ENCODE results near the gene MAOA.
A peak's percentile ranks its signal among the peaks of the same experiment; 100 is the strongest.
"Not testable (repeated sequence)": the region's sequence is repeated elsewhere in the genome, so short reads cannot be mapped to it uniquely, and the experiment has no call there.

Gene MAOA

GRCh38 chrX:43656005-43656494 lies at the start of gene MAOA:
TSS of gene MAOA (plus strand) at chrX:43656299. CDS start at chrX:43656342, 43 bp downstream.
- no peak for DNase-seq (ENCODE audit: low read depth)
- TF ChIP-seq CTCF (conservative IDR thresholded peaks at IDR 0.05; ENCODE audit: low read depth, low read length): no peak

GRCh38 chrX:43612400-43612799 lies 43.7 kb upstream of the MAOA start:
- no peak for DNase-seq (ENCODE audit: low read depth)
- TF ChIP-seq CTCF (conservative IDR thresholded peaks at IDR 0.05; ENCODE audit: low read depth, low read length): no peak
- H3K4me3 ChIP-seq (ENCODE audit: low read depth, low read length): no peak overlapping the region

More at GRCh38 chrX:43656005-43656494, at the start of gene MAOA:
- H3K4me3 ChIP-seq (ENCODE audit: low read depth, low read length): peak within 1 kb of the TSS; percentile 74

GRCh38 chrX:43615660-43616059 lies 40.4 kb upstream of the MAOA start:
- DNase-seq (ENCODE audit: low read depth): no peak
- no peak overlapping the region for H3K4me3 ChIP-seq (ENCODE audit: low read depth, low read length)
- no peak for TF ChIP-seq CTCF (conservative IDR thresholded peaks at IDR 0.05; ENCODE audit: low read depth, low read length)

DNA sequence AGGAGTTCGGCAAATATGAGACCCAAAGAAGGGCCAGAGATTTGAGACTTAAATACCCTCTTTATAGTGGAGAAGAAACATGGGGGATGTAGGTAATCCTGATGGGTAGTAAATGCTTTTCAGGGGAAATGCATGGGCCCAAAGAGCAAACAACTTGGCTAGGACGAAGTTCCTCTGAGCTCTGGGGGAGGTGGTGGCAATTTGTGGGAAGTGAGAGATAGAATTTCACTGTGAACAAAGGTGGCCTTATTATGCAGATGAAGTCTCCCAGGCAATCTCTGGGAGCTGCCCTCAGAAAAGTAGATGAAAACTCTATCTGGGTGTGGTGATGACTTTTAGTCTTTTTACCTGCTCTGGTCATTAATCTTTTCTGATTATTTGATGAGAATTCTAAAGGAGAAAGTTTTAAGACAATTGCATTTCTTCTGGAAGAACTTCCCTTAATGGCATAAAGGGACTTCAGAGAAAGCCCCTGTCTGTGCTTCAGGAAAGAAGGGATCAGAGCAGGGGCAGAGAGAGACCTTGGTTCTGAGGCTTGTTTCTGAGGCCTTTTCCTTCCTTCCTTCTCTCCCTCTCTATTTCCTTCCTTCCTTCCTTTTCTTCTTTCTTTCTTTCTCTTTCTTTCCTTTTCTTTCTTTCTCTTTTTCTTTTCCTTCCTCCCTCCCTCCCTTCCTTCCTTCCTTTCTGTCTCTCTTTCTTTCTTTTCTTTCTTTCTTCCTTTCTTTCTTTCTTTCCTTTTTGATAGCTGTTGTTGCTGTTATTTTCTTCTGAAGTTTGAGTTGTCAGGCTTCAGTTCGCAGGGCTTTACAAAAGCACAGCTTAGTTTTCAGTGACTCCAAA lies 37.5 kb upstream of the MAOA start:
- no peak overlapping the region for H3K4me3 ChIP-seq (ENCODE audit: low read depth, low read length)
- DNase-seq (ENCODE audit: low read depth): no peak
- TF ChIP-seq CTCF (conservative IDR thresholded peaks at IDR 0.05; ENCODE audit: low read depth, low read length): no peak

DNA sequence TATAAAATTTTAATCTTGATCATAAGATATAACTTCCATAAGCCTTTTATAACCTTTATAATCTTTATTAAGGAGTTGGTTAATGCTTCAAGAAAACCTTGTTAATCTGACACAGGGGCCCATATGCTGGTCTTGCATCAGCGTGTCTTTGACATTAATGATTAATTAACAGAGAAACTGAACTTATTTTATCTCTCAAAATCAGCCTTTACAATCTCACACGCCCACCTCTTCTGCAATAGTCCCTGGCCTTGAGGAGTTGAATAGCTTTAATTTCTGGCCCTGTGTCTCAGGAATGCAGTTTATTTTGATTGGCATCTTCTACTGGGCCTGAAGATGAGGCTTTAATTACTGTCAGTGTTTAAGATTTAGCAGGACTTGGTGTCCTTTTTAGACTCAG lies 36.2 kb upstream of the MAOA start:
- not testable (repeated sequence) for H3K4me3 ChIP-seq (ENCODE audit: low read depth, low read length)

DNA sequence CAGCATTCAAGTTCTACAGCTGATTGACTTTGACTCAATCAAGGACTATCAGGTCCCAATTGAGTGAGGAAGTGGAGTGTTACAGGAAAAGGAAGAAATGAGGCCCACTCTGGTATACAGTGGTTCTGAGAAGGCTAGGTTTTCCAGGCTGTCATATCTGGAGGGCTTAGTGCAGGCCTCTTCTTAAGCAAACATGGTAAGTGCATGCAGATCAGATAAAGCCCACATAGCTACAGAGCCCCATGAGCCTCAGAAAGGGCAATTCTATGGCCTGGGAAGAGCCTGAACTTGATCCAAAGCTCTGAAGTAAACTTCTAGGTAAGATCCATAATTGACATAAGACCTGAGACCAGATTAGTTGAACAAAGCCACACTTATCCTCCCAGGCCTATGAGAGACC lies 29.0 kb upstream of the MAOA start:
- TF ChIP-seq CTCF (conservative IDR thresholded peaks at IDR 0.05; ENCODE audit: low read depth, low read length): no peak
- H3K4me3 ChIP-seq (ENCODE audit: low read depth, low read length): no peak overlapping the region
- no peak for DNase-seq (ENCODE audit: low read depth)

More for the DNA sequence above, 36.2 kb upstream of the MAOA start:
- not testable (repeated sequence) for DNase-seq (ENCODE audit: low read depth)

- TF ChIP-seq CTCF (conservative IDR thresholded peaks at IDR 0.05; ENCODE audit: low read depth, low read length): no peak
- no peak overlapping the region for H3K4me3 ChIP-seq (ENCODE audit: low read depth, low read length)
- no peak for DNase-seq (ENCODE audit: low read depth)
Observed at GRCh38 chrX:43627669-43628068, 28.4 kb upstream of the MAOA start.

Data from choroid plexus epithelial cell (primary cell).